HG02763 (cell line): ENCODE results near the gene MYF6.

Experiments
- ATAC-seq: cut with Tn5 transposase; IDR thresholded peaks from one replicate; pipeline ENCODE4 v1.9.1; 2021; ENCODE audit warnings: mild to moderate bottlenecking, moderate library complexity; ENCODE audit not compliant: unreplicated experiment

Gene MYF6

GRCh38 chr12:80702889-80703805 lies 4.3 kb upstream of the MYF6 start:
- ATAC-seq, result peak; percentile 75

DNA sequence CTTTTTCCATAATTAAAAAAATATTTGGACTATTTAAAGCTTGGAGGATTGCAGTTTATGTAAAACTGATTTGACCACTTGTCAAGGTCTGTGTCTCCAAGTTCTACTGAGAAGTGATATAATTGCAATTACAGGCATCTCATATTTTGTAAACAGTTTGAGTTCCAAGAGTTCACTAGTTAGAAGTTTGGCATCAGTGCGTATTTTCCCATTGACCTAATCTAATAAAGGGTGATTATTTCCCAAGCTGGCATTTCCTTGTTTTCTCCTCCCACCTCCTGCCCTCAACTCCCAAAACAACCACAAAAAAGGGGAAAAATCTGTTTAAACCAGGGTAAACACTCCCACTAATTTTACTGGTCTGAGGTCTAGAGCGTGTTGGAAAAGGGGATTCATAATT lies 3.0 kb upstream of the MYF6 start:
- ATAC-seq, result no peak

GRCh38 chr12:80707830-80708258 lies 410 bp downstream of the MYF6 start:
- ATAC-seq, result no peak

- ATAC-seq, result no peak
Measured at GRCh38 chr12:80708259-80708974, 983 bp downstream of the MYF6 start.

- ATAC-seq, result no peak
Measured at GRCh38 chr12:80708975-80709328, 1.5 kb downstream of the MYF6 start.

GRCh38 chr12:80709811-80710726 lies 2.6 kb downstream of the MYF6 start:
- no peak for ATAC-seq

- no peak for ATAC-seq
Measured at GRCh38 chr12:80710727-80711449, 3.5 kb downstream of the MYF6 start.

- no peak for ATAC-seq
Measured at GRCh38 chr12:80711866-80712265, 4.4 kb downstream of the MYF6 start.

DNA sequence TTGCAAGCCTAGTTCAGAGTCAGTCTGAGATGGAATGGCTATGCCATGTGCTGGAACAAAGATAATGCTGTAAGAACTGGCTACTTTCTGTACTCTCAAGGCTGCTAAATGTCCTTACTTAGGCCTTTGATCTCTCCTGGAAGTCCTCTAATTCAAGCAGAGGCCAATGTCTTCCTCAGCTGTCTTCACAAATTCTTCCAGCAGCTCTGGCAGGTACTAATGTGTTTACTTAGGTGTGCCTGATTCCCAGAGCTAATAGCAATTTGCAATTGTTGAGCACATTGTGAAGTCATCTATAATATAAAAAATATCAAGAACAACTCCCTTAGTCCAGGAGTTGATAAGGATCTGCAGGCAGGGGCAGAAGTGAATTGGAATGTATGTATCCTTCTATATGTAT lies 5.4 kb downstream of the MYF6 start:
- ATAC-seq, result no peak

DNA sequence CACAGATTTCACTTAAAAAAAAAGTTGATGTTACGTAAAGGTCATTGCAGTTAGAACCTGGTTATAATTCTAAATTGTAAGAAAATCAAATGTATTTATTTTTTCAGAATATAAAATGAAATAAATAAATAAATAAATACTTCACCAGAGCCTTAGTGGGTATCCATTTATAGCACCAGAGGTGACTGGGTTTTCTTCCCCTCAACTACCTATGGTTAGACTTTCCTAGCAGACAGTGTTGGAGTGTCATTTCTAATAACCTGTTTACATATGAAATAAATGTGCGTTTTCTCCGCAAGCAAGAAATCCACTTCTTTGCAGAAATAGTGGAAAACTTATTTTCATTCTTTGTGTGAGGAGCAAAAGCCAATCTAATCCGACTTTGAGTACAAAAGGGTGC lies 6.0 kb downstream of the MYF6 start:
- no peak for ATAC-seq

DNA sequence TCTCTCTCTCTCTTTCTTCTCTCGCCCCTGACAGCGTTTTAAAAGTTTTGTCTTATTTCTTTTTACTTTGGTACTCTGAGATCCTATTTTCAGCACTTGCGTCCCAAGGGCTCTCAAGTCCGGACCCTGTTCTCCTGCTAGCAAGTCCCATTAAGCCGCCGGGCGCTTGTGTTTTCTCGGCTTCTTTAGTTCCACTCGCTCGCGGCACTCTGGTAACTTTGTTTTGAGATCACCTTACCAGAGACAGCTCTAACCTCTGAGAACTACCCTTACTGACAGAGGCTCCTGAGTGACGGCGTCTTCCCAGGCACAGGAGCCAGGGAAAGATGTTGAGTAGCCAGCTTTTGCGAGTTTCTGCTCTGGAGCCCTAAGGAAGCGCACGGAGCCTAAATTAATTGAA lies 6.6 kb downstream of the MYF6 start:
- ATAC-seq, result no peak

DNA sequence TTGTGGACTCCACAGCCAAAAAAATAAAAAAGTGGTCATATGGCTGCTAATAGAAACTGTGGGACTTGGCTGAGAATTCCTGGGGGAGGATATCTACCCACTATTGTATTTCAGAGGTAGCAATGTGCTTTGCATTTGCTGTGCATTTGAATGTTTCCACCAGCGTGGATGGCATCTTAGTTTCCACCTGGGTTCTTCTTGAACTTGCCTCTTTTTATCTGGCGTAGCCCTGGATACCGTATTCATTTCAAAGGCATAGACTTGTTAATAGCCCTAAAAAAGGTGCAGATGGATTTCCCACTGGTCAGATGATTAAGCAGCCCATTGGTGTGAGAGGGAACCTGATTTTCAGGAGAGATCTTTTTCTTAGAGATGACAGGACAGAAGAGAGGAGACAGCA lies 7.4 kb downstream of the MYF6 start:
- ATAC-seq, result no peak

- no peak for ATAC-seq
Measured at GRCh38 chr12:80715713-80716249, 8.3 kb downstream of the MYF6 start.

DNA sequence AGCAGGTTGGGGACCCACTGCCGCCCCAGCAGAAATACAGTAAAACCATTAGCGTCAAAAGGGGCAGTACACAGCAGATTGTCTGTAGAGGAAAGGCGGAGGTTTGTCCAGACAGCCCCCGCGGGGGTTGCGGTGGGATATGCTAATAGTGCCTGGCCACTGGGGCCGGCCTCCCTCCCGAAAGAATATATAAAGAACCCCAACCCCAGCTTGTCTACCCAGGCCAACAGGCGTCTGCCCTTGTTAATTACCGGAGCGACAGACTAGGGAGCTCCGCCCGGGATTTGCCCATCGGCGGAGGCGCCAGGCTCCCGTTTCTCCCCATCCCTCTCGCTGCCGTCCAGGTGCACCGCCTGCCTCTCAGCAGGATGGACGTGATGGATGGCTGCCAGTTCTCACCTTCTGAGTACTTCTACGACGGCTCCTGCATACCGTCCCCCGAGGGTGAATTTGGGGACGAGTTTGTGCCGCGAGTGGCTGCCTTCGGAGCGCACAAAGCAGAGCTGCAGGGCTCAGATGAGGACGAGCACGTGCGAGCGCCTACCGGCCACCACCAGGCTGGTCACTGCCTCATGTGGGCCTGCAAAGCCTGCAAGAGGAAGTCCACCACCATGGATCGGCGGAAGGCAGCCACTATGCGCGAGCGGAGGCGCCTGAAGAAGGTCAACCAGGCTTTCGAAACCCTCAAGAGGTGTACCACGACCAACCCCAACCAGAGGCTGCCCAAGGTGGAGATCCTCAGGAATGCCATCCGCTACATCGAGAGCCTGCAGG lies 9.4 kb downstream of the MYF6 start, which contains the start of gene MYF5:
MYF5 (plus strand) TSS at position 217 of the 774 bp plus-strand sequence; CDS start at position 369, 152 bp downstream.
- no peak for ATAC-seq

DNA sequence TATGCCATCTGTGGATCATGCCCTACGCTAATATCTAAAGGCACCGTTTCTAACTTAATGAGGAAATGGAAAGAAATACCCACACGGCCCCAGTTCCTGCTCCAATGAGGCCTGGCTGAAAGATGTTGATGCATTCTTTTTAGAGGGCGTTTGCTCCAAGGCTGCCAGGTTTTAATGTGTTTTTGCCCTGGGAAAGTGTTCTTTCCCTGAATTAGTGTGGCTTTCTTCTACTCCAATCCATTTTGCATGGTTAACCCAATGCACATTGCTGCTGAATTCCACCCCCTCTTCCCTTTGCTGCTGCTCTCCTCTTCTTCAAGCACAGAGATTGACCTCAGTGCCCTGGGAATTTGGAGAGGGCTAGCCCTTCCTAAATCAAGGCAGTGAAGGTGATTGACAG lies 10.4 kb downstream of the MYF6 start:
- no peak for ATAC-seq

- ATAC-seq, result no peak
Measured at GRCh38 chr12:80720516-80720915, 13.1 kb downstream of the MYF6 start.

DNA sequence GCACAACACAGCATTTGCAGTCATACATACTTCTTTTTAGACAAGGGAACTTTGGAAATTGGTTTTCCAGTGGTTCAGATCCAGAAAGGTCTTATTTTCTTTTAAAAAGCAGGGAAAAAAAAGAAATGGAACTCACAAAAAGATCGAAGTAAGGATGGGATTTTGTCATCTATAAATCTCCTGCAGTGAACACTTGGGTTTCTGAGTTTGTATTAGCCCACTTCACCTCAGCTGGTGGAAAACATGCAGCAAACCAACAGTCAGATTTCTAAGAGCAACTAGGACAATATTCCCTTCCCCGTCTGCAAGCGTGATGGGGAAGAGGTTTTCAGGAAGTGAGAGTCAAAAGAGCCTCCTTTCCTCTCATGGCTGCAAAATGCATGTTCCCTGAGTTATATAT lies 13.9 kb downstream of the MYF6 start:
- ATAC-seq, result no peak

DNA sequence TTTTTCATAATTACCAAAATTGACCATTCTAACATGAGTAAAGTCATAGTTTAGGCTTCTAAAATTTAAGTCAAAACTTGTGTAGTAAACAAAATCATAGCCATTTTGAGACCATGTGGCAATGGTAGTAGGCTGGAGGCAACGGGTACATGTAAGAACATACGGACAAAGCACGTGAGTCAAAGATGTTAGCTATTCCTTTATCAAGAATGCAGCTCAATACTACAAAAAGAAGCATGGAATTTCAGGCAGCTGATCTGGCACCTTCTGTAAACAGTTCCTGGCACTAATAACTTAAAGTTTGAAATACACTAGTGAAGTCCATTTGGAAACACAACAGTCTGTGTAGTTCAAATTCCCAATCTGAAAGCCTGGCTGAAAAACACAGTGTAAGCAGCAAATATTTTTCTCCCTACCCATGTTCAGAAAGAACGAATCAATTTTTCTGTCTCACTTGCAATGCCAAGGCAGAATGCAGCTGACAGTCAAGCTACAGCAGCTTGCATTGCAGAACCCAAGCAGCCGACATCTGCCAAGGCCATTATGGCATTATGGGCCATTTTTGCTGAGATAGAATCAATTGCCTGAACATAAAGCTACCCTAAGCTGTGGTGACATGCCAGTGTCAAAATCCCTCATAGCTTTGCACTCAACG lies 38.5 kb downstream of the MYF6 start:
- no peak for ATAC-seq

- no peak for ATAC-seq
Measured at GRCh38 chr12:80747800-80748199, 40.4 kb downstream of the MYF6 start.
